ENCODE data around the gene EEFSEC.

The EEFSEC gene

DNA sequence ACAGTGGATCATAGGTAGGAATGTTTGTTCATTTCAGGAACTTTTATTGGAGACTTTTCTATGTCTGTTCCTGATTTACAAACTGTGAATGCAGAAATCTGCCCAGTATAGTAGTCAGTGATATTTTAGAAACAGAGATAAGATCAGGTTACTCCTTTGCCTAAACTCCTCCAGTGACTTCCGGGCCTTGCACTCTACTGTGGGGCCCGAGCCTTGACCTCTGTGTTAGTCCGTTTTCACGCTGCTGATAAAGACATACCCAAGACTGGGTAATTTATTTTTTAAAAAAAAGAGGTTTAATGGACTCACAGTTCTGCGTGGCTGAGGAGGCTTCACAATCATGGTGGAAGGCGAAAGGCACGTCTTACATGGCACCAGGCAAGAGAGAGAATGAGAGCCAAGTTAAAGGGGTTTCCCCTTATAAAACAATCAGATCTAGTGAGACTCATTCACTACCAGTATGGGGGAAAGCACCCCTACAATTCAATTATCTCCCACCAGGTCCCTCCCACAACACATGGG is 186.3 kb downstream of the EEFSEC start:
- Histone ChIP-seq H3K9ac (ENCODE audit: low read depth, low read length) (no peak overlapping the region), H3K4me1 (ENCODE audit: insufficient read depth, low read length) (peaks cover 8% of the 10 kb centered on the region; the same call in 1 of the 2 replicates), H3K36me3 (ENCODE audit: insufficient read depth, low read length) (no peaks in the 10 kb centered on the region), H3K9me3 (ENCODE audit: control insufficient read depth, insufficient read depth, low read length) (no peaks in the 10 kb centered on the region)

DNA sequence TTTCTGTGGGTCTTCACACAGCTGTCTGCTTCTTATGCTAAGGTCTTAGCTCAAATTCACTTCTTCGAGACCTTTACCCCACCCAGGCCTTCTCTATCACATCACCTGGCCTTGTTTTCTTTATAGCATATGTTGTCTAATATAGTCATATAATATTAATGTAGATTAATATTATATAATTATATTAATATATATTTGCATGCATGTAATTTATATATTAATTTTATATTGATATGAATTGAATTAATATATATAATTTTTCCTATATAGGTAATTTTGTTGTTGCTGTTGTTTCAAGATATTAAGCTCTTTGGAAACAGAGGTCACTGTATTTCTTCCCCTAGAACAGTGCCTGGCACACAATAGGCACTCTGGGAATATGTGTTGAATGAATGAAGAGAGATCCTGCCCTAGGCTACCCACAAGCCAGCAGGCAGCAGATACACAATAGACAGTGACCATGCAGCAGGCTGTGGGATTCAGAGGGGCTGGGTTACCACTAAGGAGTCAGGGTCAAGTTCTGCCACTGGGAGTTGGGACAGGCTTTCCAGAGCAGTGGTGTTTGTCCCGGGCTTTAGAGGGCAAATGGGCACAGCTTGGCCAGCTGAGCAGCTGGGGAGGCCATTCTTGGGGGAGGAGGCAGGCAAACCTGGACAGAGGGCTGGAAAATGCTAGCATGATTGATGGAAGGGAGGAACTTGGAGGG is 187.1 kb downstream of the EEFSEC start:
- Histone ChIP-seq H3K9ac (ENCODE audit: low read depth, low read length) (no peak overlapping the region), H3K4me1 (ENCODE audit: insufficient read depth, low read length) (peaks cover 8% of the 10 kb centered on the region; the same call in 1 of the 2 replicates)

GRCh38 chr3:128340904-128341555 is 187.7 kb downstream of the EEFSEC start:
- H3K36me3 ChIP-seq (ENCODE audit: insufficient read depth, low read length) = no peaks in the 10 kb centered on the region

More for the DNA sequence above, 187.1 kb downstream of the EEFSEC start:
- Histone ChIP-seq H3K9me3 (ENCODE audit: control insufficient read depth, insufficient read depth, low read length) (no peaks in the 10 kb centered on the region), H3K36me3 (ENCODE audit: insufficient read depth, low read length) (no peaks in the 10 kb centered on the region)

GRCh38 chr3:128341659-128342395 is 188.5 kb downstream of the EEFSEC start:
- Histone ChIP-seq H3K4me1 (ENCODE audit: insufficient read depth, low read length) (peaks cover 8% of the 10 kb centered on the region; the same call in 1 of the 2 replicates), H3K9ac (ENCODE audit: low read depth, low read length) (no peak overlapping the region), H3K9me3 (ENCODE audit: control insufficient read depth, insufficient read depth, low read length) (no peaks in the 10 kb centered on the region), H3K36me3 (ENCODE audit: insufficient read depth, low read length) (no peaks in the 10 kb centered on the region)

More at GRCh38 chr3:128340904-128341555, 187.7 kb downstream of the EEFSEC start:
- Histone ChIP-seq H3K4me1 (ENCODE audit: insufficient read depth, low read length) (peaks cover 8% of the 10 kb centered on the region; the same call in 1 of the 2 replicates), H3K9ac (ENCODE audit: low read depth, low read length) (no peak overlapping the region), H3K9me3 (ENCODE audit: control insufficient read depth, insufficient read depth, low read length) (no peaks in the 10 kb centered on the region)

DNA sequence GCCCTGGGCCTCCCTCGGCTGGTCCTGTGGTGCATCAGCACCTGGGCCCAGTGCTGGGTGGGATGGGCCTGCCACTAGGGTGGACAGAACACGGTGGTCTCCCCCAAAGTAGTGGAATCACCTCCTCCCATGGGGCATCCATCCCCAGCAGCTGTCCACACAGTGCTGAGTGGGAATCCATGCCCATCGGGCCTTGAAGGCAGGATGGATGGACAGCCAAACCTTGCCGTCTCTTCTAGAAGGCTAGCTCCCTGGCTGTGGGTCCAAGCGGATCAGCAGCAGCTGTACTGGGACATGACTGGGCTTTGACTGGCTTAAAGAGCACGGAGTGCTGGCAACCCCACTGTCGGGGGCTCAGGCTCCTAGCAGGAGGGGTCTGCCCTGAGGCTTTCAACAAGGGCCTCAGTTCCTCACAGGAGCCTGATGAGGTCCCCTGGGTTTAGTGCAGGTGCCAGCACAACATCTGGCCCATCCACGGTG is 189.5 kb downstream of the EEFSEC start:
- no peak overlapping the region for H3K9ac ChIP-seq (ENCODE audit: low read depth, low read length)
- peaks cover 8% of the 10 kb centered on the region; the same call in 1 of the 2 replicates for H3K4me1 ChIP-seq (ENCODE audit: insufficient read depth, low read length)
- H3K36me3 ChIP-seq (ENCODE audit: insufficient read depth, low read length) = no peaks in the 10 kb centered on the region
- no peaks in the 10 kb centered on the region for H3K9me3 ChIP-seq (ENCODE audit: control insufficient read depth, insufficient read depth, low read length)

DNA sequence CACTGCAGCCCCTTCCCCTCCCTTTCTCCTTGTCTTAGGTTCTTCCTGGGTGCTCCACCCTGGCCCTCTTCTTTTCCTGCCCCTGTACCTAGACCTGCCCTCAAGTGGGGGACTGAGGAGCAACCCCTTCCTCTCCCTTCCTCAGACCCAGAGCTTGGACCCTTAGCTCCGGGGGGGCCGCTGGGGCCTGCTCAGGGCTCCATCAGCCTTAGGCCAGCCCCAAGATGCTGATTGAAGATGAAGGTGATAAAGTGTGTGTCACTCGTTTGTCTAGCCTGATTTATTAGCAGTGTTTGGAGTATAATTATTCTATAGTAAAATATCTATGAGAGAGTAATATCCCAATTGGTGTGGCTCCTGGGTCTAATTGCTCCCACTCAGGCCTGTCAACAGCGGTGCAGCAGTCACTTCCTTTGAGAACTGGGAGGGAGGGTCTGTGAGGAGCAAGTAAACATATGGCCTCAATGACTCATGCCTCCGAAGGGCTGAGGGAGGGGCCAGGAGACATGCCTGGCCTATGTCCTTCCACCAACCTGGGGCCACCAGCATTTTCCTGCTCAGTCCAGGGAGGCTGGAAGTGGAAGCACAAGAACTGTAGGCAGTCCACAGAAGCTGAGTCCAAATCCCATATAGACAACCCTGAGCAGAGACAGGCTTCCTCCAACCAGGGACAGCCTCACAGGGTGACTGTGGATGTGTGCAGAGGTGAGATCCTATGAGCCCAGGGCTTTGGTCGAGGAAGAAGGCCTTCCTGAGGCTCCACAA is 190.2 kb downstream of the EEFSEC start:
- no peak overlapping the region for H3K9ac ChIP-seq (ENCODE audit: low read depth, low read length)
- H3K9me3 ChIP-seq (ENCODE audit: control insufficient read depth, insufficient read depth, low read length) = no peaks in the 10 kb centered on the region
- no peaks in the 10 kb centered on the region for H3K36me3 ChIP-seq (ENCODE audit: insufficient read depth, low read length)
- peaks cover 9% of the 10 kb centered on the region for H3K4me1 ChIP-seq (ENCODE audit: insufficient read depth, low read length)

DNA sequence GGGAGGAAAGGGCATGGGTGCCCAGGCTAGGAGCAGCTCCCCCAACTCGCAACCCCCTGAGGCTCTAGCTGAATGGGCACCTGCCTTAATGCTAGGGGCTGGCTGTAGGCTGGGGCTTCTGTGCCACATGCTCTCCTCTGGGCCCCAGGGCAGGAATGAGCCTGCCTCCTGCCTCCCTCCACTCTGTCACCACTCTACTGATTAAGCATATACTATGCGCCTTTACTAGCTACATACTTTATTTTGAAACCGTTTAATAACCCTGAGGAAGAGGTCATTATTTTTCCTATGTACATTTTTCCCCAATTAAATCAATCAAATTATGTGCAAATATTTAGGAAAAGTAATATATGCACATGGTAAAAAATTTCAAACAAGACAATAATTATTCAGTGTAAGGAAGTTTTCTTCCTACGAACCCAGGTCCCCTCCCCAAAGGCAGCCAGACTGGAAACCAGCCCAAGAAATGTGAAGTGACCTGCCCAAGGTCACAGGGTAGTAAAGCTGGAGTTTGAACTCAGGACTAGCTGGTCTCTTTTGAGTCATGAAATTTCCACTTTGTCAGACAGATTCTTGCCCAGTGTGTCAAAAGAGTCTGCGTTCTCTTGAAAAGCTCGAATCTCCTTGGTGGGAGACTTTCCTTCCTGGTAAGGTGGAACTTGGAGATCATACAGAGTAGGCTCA is 190.9 kb downstream of the EEFSEC start:
- no peaks in the 10 kb centered on the region for H3K36me3 ChIP-seq (ENCODE audit: insufficient read depth, low read length)
- H3K9me3 ChIP-seq (ENCODE audit: control insufficient read depth, insufficient read depth, low read length) = no peaks in the 10 kb centered on the region
- no peak overlapping the region for H3K9ac ChIP-seq (ENCODE audit: low read depth, low read length)
- H3K4me1 ChIP-seq (ENCODE audit: insufficient read depth, low read length) = peaks cover 16% of the 10 kb centered on the region

GRCh38 chr3:128345196-128345595 is 191.9 kb downstream of the EEFSEC start:
- Histone ChIP-seq H3K9me3 (ENCODE audit: control insufficient read depth, insufficient read depth, low read length) (no peaks in the 10 kb centered on the region), H3K36me3 (ENCODE audit: insufficient read depth, low read length) (no peaks in the 10 kb centered on the region), H3K4me1 (ENCODE audit: insufficient read depth, low read length) (peaks cover 17% of the 10 kb centered on the region), H3K9ac (ENCODE audit: low read depth, low read length) (no peak overlapping the region)

DNA sequence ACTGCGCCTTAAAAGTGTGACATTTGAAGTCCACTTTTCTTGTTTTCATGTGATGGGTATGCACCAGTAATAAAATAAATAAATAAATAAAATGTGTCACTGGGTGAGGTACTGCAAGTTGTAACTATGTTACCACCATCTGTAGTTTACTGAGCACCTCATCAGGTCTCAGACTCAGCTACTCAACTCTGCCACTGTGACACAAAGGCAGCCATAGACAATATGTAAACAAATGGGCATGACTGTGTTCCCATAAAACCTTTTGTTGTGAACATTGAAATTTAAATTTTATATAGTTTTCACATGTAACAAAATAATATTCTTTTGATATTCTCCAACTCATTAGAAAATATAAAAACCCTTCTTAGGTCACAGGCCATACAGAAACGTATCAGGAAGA is 193.3 kb downstream of the EEFSEC start:
- Histone ChIP-seq H3K9ac (ENCODE audit: low read depth, low read length) (no peak overlapping the region), H3K4me1 (ENCODE audit: insufficient read depth, low read length) (peaks cover 17% of the 10 kb centered on the region), H3K36me3 (ENCODE audit: insufficient read depth, low read length) (no peaks in the 10 kb centered on the region), H3K9me3 (ENCODE audit: control insufficient read depth, insufficient read depth, low read length) (no peaks in the 10 kb centered on the region)

DNA sequence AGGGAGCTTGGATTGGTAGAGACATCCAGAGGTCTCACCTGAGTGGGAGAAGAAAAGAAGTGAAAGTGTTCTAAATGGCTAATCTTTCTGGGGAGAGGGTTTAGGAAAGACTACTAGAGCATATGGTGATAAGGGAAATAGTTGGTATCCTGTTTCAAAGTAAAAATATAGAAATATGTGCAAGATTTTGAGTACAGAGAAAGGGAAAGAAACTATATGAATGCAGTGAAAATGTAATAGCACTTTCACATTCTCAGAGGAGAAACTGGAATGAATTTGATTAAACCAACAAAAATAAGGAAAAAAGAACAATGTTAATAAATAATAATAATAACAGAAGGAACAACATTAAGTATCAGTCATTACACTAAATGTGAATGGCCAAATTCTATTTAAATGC is 194.0 kb downstream of the EEFSEC start:
- peaks cover 17% of the 10 kb centered on the region for H3K4me1 ChIP-seq (ENCODE audit: insufficient read depth, low read length)
- no peaks in the 10 kb centered on the region for H3K9me3 ChIP-seq (ENCODE audit: control insufficient read depth, insufficient read depth, low read length)
- no peaks in the 10 kb centered on the region for H3K36me3 ChIP-seq (ENCODE audit: insufficient read depth, low read length)
- no peak overlapping the region for H3K9ac ChIP-seq (ENCODE audit: low read depth, low read length)

DNA sequence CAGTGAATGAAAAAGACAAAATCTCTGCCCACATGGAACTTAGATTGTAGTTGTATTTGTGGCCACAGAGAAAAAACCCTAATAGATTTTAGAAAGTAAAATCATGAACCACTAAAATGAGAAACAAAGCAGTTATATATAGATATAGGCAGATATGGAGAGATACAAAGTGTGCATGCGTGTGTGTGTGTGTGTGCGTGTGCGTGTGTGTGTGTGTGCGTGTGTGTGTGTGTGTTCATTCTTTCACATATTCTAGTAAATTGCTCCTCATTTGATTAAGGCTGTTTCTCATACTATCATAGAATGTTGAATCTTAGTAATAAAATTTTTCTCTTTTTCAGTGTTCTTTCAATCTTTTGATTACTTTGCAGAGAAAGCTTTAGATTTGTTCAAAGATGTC is 194.8 kb downstream of the EEFSEC start:
- H3K9me3 ChIP-seq (ENCODE audit: control insufficient read depth, insufficient read depth, low read length) = no peaks in the 10 kb centered on the region
- peaks cover 17% of the 10 kb centered on the region for H3K4me1 ChIP-seq (ENCODE audit: insufficient read depth, low read length)
- no peaks in the 10 kb centered on the region for H3K36me3 ChIP-seq (ENCODE audit: insufficient read depth, low read length)
- H3K9ac ChIP-seq (ENCODE audit: low read depth, low read length) = no peak overlapping the region

GRCh38 chr3:128348805-128349531 is 195.7 kb downstream of the EEFSEC start:
- Histone ChIP-seq H3K9ac (ENCODE audit: low read depth, low read length) (no peak overlapping the region), H3K9me3 (ENCODE audit: control insufficient read depth, insufficient read depth, low read length) (no peaks in the 10 kb centered on the region), H3K4me1 (ENCODE audit: insufficient read depth, low read length) (peaks cover 10% of the 10 kb centered on the region), H3K36me3 (ENCODE audit: insufficient read depth, low read length) (no peaks in the 10 kb centered on the region)

Data from ES-I3 (cell line).